OCI-LY3 (cell line): Measurements from ENCODE around the gene EXOC6.

ENCODE experiments used
- CTCF ChIP-seq: fragments of 200-600, 300-600 bp; sonication (generic); IDR thresholded peaks from 2 replicates; pipeline ENCODE4 v1.5.1; 2014; ENCODE audit warnings: antibody characterized with exemption, low read length, low read depth
- EZH2phosphoT487 ChIP-seq: fragments of 200-600 bp; shearing (Covaris generic); IDR thresholded peaks from 2 replicates; pipeline ENCODE4 v1.6.1; 2018; ENCODE audit warnings: antibody characterized with exemption, mixed run types, low read depth

DNA sequence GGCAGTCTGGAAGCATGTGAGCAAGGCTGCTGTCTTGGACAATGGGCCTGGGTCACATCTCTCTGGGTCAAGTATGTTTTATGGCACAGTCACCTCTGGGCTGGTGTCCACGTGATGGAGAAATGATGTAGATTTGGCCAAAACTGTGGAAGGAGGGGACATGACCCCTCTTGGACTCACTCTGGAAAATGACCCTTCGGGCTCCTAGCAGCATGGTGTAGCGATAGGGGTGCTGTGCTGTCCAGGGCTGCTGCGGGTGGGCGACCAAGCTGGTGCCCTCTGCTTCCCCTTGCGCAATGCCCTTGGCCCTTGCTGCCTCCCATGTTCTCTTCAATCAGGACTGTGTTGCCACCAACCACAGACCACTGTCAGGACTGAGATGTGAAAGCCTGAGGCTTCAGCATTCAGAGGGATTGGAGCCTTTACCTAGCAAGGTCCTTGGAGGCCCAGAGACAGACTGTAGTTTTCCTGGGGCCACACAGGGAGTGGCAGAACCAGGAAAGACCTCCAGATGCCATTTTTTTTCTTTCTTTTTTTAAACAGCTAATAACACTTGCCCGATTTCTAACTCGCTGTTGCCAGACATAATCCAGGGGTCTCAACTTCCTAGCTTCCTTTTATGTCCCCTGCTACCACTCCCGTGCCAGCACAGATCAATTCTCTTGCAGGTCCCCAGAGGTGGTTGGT lies 231.5 kb downstream of the EXOC6 start:
- TF ChIP-seq CTCF: no peak
- TF ChIP-seq EZH2phosphoT487: no peak
